ENCODE results near the gene DLK2.

DNA sequence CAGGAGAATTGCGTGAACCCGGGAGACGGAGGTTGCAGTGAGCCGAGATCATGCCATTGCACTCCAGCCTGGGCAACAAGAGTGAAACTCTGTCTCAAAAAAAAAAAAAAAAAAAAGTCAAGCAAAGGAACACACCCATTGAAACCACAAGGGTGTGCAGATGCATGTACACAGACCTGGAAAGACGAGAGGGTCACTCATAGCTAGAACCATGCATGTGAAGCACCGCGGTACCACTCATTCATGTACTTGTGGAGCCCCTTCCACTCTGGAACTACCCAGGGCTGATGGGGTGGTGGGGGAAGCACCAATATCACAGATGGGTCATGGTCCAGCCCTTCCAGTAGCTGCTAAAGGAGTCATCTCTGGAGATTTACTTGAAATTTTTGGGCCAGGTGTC, 14.6 kb upstream of the DLK2 start:
- TF ChIP-seq, protein P1, sequence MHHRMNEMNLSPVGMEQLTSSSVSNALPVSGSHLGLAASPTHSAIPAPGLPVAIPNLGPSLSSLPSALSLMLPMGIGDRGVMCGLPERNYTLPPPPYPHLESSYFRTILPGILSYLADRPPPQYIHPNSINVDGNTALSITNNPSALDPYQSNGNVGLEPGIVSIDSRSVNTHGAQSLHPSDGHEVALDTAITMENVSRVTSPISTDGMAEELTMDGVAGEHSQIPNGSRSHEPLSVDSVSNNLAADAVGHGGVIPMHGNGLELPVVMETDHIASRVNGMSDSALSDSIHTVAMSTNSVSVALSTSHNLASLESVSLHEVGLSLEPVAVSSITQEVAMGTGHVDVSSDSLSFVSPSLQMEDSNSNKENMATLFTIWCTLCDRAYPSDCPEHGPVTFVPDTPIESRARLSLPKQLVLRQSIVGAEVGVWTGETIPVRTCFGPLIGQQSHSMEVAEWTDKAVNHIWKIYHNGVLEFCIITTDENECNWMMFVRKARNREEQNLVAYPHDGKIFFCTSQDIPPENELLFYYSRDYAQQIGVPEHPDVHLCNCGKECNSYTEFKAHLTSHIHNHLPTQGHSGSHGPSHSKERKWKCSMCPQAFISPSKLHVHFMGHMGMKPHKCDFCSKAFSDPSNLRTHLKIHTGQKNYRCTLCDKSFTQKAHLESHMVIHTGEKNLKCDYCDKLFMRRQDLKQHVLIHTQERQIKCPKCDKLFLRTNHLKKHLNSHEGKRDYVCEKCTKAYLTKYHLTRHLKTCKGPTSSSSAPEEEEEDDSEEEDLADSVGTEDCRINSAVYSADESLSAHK (CRISPR knock-in tag; IDR thresholded peaks at IDR 0.05; ENCODE audit: borderline replicate concordance) = no peak
- TF ChIP-seq ZNF12 (CRISPR knock-in tag; IDR thresholded peaks at IDR 0.05) (no peak), SMAD1 (CRISPR knock-in tag; IDR thresholded peaks at IDR 0.05; ENCODE audit: borderline replicate concordance, low read depth) (no peak), KLF6 (CRISPR knock-in tag; IDR thresholded peaks at IDR 0.05) (no peak), MZF1 (CRISPR knock-in tag; IDR thresholded peaks at IDR 0.05; ENCODE audit: borderline replicate concordance) (no peak), SRSF1 (optimal IDR thresholded peaks at IDR 0.05; ENCODE audit: low read depth, low read length) (no peak), ZBTB8A (CRISPR knock-in tag; IDR thresholded peaks at IDR 0.05; ENCODE audit: borderline replicate concordance, low read depth) (no peak), ZBTB7A (CRISPR knock-in tag; IDR thresholded peaks at IDR 0.05) (no peak)
- TF ChIP-seq, protein P2, sequence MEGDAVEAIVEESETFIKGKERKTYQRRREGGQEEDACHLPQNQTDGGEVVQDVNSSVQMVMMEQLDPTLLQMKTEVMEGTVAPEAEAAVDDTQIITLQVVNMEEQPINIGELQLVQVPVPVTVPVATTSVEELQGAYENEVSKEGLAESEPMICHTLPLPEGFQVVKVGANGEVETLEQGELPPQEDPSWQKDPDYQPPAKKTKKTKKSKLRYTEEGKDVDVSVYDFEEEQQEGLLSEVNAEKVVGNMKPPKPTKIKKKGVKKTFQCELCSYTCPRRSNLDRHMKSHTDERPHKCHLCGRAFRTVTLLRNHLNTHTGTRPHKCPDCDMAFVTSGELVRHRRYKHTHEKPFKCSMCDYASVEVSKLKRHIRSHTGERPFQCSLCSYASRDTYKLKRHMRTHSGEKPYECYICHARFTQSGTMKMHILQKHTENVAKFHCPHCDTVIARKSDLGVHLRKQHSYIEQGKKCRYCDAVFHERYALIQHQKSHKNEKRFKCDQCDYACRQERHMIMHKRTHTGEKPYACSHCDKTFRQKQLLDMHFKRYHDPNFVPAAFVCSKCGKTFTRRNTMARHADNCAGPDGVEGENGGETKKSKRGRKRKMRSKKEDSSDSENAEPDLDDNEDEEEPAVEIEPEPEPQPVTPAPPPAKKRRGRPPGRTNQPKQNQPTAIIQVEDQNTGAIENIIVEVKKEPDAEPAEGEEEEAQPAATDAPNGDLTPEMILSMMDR (CRISPR knock-in tag; IDR thresholded peaks at IDR 0.05) = no peak
- TF ChIP-seq, protein P3, sequence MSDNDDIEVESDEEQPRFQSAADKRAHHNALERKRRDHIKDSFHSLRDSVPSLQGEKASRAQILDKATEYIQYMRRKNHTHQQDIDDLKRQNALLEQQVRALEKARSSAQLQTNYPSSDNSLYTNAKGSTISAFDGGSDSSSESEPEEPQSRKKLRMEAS (IDR thresholded peaks at IDR 0.05) = no peak
